ENCODE data around the gene SPNS1.
"Not testable (repeated sequence)": the region's sequence is repeated elsewhere in the genome, so short reads cannot be mapped to it uniquely, and the experiment has no call there.

SPNS1 gene

DNA sequence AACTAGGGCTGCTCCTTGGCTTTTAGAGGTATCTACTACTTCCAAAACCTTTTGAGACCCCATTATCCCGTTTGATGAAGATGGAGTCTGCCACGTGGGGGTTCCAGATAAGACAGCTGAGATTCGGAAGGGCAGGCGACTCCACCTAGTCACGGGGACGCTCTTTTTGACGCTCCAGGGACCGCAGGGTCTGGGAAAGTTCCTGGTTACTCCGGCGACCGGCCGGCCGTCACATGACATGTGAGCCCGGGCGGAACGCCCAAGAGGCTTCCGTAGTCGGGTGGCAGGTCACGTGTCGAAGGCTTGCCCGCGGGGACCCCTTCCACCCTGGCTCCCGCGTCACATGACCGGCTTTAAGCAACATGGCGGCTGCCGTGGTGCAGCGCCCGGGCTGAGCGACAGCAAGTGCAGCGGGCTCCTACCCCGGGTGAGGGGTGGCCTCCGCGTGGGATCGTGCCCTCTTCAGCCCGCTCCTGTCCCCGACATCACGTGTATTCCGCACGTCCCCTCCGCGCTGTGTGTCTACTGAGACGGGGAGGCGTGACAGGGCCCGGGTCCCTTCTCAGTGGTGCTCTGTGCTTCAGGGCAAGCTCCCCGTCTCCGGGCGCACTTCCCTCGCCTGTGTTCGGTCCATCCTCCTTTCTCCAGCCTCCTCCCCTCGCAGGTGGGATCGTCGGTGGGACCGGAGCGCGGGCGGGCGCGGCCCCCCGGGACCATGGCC lies at the start of gene SPNS1:
SPNS1 (plus strand) TSS at position 342 of the 721 bp plus-strand sequence; CDS start at position 716, 374 bp downstream.
- DNase-seq (ENCODE audit: low read depth), result peak; percentile 76

DNA sequence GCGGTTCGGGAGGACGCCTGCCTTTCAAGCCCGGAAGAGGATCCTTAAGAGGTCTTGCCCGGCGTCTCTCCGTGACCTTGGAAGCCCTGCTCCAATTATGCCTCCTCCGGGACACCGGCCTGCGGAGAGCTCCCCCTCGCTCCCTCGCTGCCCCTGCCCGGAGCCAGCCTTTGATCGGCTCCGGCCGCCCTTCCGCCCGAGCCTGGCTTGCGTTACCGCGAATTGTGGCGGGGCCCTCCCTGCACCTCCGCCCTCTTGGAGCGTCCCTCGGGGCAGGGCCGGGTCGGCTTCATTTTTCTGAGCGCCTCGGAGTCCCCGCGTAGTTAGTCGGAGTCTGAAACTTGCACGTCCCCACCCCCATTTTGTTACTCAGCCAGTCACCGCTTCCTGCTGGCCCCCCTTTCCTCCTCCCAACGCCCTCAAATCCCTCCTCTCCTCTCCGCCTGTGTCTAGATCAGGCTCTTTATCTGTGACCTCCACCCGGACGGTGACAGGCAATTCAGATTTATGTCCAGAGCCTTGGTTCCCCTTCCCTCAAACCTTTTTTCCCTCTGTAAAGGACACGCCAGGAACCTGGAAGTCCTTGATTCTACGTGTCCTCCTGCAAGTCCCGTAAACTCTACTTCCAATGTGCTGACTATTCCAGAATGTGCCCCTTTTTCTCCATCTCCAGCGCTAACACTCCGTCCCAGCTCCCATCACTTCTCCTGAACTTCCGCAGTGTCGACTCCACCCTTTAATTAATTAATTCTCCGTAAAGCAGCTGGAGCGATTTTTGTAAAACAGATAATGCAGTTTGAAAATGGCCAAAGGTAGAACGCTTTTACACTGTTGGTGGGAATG lies 49.0 kb upstream of the SPNS1 start:
- DNase-seq (ENCODE audit: low read depth), result peak; percentile 42

DNA sequence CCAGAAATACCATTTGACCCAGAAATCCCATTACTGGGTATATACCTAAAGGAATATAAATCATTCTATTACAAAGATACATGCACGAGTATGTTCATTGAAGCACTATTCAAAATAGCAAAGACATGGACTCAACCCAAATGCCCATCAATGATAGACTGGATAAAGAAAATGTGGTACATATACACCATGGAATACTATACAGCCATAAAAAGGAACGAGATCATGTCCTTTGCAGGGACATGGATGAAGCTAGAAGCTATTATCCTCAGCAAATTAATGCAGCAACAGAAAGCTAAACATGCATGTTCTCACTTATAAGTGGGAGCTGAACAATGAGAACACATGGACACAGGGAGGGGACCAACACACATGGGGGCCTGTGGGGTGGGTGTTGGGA lies 48.3 kb upstream of the SPNS1 start:
- not testable (repeated sequence) for DNase-seq (ENCODE audit: low read depth)

GRCh38 chr16:28927815-28928214 lies 46.8 kb upstream of the SPNS1 start:
- DNase-seq (ENCODE audit: low read depth), result no peak

DNA sequence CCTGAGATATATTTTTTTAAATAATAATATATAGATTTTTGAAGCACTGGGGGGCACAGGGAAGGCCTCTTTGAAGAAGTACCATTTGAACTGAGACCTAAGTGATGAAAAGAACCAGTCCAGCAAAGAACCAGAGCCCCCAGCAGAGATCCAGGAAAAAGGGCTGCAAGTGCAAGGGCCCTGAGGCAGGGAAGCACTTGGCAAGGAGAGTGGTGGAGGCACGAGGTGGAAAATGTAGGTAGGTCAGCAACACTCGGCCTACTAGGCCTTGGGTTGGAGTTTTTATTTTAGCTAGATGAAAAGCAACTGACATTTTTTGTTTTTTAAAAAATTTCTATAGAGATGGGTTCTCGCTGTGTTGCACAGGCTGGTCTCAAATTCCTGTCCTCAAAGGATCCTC lies 44.4 kb upstream of the SPNS1 start:
- no peak for DNase-seq (ENCODE audit: low read depth)

DNA sequence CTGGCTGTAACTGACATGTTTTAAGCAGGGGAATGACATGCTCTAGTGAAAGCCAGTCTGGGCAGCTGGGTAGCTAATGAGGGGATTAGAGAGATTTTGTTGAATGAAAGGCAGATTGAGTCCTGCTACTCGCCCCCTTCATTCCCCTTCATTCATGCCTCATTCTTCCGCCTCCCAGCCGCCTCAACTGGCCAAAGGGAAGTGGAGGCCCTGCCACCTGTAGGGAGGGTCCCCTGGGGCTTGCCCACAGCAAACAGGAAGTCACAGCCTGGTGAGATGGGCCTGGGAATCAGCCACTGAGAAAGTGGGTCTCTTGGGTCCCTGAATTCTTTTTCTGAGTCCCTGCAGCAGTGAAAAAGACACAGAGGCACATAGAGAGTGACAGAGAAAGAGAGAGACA lies 43.9 kb upstream of the SPNS1 start:
- DNase-seq (ENCODE audit: low read depth), result no peak

DNA sequence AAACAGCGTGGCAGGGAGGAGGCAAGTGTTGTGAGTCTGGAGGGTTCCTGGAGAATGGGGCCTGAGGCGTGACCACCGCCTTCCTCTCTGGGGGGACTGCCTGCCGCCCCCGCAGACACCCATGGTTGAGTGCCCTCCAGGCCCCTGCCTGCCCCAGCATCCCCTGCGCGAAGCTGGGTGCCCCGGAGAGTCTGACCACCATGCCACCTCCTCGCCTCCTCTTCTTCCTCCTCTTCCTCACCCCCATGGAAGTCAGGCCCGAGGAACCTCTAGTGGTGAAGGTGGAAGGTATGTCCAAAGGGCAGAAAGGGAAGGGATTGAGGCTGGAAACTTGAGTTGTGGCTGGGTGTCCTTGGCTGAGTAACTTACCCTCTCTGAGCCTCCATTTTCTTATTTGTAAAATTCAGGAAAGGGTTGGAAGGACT lies 42.8 kb upstream of the SPNS1 start, which contains the start of gene CD19:
CD19 (plus strand) TSS at position 171 of the 425 bp plus-strand sequence; CDS start at position 201, 30 bp downstream.
- DNase-seq (ENCODE audit: low read depth), result no peak

- DNase-seq (ENCODE audit: low read depth), result no peak
Observed at GRCh38 chr16:28932339-28933141, 42.0 kb upstream of the SPNS1 start.

DNA sequence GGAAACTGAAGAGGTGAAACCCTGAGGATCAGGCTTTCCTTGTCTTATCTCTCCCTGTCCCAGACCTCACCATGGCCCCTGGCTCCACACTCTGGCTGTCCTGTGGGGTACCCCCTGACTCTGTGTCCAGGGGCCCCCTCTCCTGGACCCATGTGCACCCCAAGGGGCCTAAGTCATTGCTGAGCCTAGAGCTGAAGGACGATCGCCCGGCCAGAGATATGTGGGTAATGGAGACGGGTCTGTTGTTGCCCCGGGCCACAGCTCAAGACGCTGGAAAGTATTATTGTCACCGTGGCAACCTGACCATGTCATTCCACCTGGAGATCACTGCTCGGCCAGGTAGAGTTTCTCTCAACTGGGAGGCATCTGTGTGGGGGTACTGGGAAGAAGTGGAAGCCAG lies 41.4 kb upstream of the SPNS1 start:
- no peak for DNase-seq (ENCODE audit: low read depth)

DNA sequence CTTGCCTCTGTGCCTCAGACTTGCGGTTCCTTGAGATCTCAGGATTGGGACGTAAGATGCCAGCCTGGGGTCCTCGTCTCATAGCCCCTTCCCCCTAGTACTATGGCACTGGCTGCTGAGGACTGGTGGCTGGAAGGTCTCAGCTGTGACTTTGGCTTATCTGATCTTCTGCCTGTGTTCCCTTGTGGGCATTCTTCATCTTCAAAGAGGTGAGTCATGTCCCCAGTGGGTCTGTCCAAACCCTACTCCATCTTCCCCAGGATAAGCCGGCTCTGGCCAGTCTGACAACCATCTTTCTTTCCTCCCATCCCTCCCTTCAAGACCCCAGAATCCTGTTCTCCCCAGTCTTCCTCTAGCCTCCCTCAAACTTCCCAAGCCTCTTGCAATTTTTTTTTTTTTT lies 39.2 kb upstream of the SPNS1 start:
- DNase-seq (ENCODE audit: low read depth), result no peak

DNA sequence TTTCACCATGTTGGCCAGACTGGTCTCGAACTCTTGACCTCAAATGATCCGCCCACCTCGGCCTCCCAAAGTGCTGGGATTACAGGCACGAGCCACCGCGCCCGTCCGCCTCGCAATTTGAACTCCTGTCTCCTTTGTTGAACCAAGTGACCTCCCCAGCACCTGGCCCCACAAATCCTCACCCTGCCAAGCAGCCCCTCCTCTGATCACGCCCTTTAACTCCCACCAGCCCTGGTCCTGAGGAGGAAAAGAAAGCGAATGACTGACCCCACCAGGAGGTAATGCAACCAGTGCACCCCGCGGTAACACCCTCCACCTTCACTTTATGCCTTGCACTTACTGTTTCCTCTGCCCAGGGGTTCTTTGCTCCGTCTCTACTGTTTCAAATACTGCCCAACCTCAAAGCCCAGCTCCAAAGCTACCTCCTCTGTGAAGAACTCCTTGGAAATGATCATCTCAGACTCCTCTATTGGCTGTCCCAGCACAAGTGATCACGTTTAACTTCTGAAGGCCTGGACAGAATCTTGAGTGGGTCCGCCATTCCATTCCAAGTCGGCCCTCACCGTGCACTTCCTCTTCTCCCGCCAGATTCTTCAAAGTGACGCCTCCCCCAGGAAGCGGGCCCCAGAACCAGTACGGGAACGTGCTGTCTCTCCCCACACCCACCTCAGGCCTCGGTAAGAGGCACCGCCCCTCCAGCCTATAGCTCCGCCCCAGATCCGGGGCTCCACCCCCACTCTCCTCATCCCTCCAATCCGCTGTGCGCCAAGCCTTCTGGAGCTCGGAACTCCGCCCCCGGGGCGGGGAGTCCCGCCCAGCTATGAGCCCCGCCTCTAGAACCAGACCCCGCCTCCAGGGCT lies 38.4 kb upstream of the SPNS1 start:
- DNase-seq (ENCODE audit: low read depth), result no peak

DNA sequence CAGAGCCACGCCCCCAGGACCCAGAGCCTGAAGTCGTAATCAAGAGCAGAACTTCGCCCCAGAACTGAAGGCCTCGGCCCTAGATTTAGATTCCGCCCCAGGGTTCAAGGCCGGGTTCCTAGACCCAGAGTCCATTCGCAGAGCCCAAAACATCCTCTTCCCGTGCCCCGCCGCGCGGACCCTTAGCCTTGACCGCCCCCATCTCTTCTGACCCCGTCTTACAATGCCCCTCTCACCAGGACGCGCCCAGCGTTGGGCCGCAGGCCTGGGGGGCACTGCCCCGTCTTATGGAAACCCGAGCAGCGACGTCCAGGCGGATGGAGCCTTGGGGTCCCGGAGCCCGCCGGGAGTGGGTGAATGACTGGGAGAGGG lies 37.8 kb upstream of the SPNS1 start:
- DNase-seq (ENCODE audit: low read depth), result no peak

DNA sequence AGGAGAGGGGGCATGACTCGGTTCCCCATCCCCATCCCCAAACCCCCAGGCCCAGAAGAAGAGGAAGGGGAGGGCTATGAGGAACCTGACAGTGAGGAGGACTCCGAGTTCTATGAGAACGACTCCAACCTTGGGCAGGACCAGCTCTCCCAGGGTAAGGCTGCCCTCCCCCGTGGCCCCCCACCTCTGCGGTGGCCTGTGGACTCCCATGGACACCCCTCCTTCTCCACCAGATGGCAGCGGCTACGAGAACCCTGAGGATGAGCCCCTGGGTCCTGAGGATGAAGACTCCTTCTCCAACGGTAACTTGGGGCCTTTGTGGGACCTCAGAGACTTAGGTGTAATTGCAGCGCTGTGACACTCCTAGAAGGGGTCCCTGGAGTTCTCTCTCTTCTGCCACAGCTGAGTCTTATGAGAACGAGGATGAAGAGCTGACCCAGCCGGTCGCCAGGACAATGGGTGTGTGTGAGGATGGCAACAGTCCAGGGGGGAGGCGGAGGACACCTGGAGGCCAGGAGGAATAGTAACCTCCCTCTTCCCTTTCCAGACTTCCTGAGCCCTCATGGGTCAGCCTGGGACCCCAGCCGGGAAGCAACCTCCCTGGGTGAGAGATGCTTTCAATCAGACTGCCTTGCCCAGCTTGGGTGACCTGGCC lies 37.2 kb upstream of the SPNS1 start:
- DNase-seq (ENCODE audit: low read depth), result no peak

- DNase-seq (ENCODE audit: low read depth), result no peak
Observed at GRCh38 chr16:28938721-28939120, 35.9 kb upstream of the SPNS1 start.

GRCh38 chr16:28939825-28940224 lies 34.8 kb upstream of the SPNS1 start:
- not testable (repeated sequence) for DNase-seq (ENCODE audit: low read depth)

GRCh38 chr16:28943281-28943680 lies 31.3 kb upstream of the SPNS1 start:
- DNase-seq (ENCODE audit: low read depth), result no peak

DNA sequence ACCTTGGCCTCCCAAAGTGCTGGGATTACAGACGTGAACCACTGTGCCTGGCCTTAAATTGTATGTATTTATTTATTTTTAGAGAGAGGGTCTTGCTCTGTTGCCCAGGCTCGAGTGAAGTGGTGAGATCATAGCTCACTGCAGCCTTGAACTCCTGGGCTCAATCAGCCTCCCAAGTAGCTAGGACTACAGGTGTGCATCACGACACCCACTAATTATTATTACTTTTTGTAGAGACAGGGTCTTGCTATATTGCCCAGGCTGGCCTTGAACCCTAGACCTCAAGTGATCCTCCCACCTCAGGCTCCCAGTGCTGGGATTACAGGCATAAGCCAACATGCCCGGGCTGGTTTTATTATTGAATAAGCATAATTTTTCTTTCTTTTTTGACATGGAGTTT lies 27.9 kb upstream of the SPNS1 start:
- DNase-seq (ENCODE audit: low read depth), result no peak

DNA sequence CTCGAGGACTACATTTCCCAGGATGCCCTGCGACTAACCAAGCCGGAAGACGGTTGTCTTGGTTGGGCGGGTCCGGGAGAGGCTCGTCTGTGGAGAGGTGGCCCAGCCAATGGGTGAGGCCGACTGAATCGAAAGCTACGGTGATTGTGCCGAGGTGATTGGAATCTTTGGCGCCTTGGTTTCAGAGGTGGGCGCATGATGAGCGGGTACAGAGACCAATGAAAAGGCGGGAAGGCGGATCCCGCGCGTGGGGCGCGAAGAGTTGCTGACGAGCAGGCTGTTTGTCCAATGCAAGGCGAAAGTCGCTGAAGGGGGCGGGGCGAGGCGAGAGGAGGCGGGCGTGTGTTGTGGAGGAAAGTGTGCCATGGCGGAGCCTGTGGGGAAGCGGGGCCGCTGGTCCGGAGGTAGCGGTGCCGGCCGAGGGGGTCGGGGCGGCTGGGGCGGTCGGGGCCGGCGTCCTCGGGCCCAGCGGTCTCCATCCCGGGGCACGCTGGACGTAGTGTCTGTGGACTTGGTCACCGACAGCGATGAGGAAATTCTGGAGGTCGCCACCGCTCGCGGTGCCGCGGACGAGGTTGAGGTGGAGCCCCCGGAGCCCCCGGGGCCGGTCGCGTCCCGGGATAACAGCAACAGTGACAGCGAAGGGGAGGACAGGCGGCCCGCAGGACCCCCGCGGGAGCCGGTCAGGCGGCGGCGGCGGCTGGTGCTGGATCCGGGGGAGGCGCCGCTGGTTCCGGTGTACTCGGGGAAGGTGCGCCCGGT lies 23.7 kb upstream of the SPNS1 start, which contains the start of gene NFATC2IP:
NFATC2IP (plus strand) TSS at position 290 of the 762 bp plus-strand sequence; CDS start at position 365, 75 bp downstream.
- peak; percentile 99 for DNase-seq (ENCODE audit: low read depth)

DNA sequence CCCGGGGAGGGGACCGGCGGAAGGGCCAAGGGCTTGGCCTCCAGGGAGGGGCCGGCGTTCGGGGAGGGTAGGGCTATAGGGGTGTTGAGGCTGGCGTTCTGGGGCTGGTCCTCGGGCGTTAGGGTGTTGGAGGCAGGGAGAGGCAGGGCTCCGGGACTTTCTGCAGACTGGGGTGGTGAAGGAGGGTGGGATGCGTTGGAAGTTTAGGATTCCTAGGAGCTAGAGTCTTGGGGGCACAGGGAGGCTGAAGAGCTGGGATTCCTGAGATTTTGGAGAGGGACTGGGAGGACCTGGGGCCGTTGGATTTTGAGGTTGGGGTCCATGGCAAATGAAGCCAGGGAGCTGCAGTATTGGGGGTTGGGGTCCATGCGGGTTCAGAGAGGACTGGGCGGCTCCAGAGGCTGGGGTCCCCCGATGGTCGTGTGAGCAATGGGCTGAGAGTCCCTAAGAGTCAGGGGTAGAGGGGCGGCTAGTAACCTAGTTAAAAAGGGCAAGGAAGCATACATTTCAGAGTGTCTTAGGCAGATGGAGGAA lies 23.1 kb upstream of the SPNS1 start:
- DNase-seq (ENCODE audit: low read depth), result no peak

DNA sequence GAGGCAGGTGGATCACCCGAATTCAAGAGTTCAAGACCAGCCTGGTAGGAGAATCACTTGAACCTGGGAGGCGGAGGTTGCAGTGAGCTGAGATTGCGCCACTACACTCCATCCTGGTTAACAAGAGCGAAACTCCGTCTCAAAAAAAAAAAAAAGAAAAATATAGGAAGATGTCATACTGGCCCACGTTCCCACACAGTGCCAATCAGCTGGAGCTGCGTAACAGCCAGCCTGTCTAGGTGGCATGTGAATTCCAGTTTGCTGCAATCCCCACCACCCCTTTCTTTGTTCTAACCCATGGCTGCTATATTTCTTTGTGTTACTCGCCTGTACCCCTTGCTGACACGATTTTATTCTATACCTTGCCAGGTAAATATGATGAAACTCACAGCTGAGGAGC lies 16.4 kb upstream of the SPNS1 start:
- DNase-seq (ENCODE audit: low read depth), result no peak
